ENCODE measurements around the gene NBAS. TPM values are rescaled to one million over a fixed set of nuclear protein-coding genes. Genes with fewer than 3 reads are reported as not detected.

Gene NBAS
- total and polyA plus RNA-seq, 10 of the 15 experiments (the other 5 are each of a cell fraction or from before 2014, with no cell fraction given) = 4.3 to 32.7 (median 20.8) TPM

DNA sequence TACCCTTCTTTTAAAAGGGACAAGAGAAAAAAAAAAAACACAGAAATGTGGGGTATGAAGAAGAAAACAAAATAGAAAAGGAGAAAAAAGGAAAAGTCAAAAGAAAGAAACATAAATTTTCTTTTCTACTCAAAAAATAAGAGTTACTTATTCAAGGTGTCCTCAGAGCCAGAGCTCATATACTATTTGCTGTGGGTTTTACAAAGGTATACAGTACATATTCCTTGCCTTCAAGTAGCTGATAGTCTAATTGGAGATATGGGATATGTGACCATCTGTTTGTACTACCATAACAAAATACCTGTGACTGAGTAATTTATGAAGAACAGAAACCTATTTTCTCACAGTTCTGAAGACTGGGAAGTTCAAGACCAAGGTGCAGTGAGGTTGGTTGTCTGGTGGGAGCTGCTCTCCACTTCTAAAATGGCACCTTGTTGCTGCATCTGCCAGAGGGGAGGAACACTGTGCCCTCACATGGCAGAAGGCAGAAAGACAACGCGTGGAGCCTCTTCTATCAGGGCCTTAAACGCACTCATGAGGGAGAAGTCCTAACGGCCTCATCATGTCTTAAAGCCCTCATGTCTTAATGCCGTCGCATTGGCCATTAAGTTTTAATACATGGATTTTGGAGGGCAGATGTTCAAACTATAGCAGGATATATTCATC is 33.9 kb downstream of the NBAS start:
- SMC1A ChIA-PET (ENCODE audit: uncharacterized antibody, unreplicated experiment) = interaction anchor here (0.7 kb wide), 1 partner anchor 37 kb away, joined by 3 read pairs; no protein-coding TSS in a partner anchor
- in situ Hi-C loops (cut with MboI) = no loop called here

DNA sequence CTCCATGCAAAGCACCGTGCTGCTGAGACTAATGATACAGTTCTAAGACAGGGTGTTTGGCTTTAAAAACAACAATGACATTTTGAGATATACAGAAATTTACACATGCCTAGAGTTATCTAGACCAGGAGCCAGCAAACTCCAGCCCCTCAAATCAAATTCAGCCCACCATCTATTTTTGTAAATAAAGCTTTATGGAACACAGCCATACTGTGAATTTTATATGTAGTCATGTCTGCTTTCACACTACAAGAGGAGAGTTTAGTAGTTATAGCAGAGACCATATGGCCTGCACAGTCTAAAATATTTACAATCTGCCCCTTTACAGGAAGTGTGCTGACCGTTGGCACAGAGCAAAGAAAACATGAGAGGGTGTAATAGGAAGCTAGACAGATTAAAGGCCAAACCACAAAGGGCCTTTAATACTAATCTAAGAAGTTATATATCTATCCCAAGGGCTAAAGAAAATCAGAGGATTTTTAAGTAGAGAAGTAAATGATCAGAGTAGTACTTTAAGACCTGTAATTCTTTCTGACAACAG is 39.4 kb downstream of the NBAS start:
- H3K4me3 ChIP-seq = no peak overlapping the region
- intact Hi-C loops (cut with micrococcal nuclease; ENCODE audit: unreplicated experiment) (no loop called here), in situ Hi-C loops (cut with MboI) (no loop called here)
- no peak for FAIRE-seq
- no peaks in the 10 kb centered on the region for H3K79me2 ChIP-seq (ENCODE audit: control insufficient read depth, insufficient read depth, low read length)
- ChIA-PET SMC1A (ENCODE audit: uncharacterized antibody, unreplicated experiment) (interaction anchor here (0.9 to 1.4 kb wide), 4 partner anchors 9 to 98 kb away, joined by 3 to 4 read pairs (median 4); no protein-coding TSS in a partner anchor), POLR2A (no interaction called here), RAD21 (ENCODE audit: unreplicated experiment) (no interaction called here), CTCF (interaction anchor here (1.1 kb wide), 1 partner anchor 10 kb away, joined by 3 read pairs; no protein-coding TSS in a partner anchor)
- WGBS (ENCODE audit: insufficient coverage, insufficient replicate concordance, low lambda C conversion rate, missing lambda C conversion rate) = 98% methylated on average over 2 of the region's 2 CpGs
- H4K20me1 ChIP-seq (ENCODE audit: control insufficient read depth, insufficient read depth) = no peaks in the 10 kb centered on the region
- no peak overlapping the region for H3K27ac ChIP-seq (ENCODE audit: control insufficient read depth, insufficient read depth)
- no peak overlapping the region for H3K9ac ChIP-seq (ENCODE audit: control insufficient read depth, insufficient read depth, low read length)
- no peak overlapping the region for H3K4me2 ChIP-seq (ENCODE audit: control insufficient read depth, insufficient read depth)
- no peaks in the 10 kb centered on the region for H3K27me3 ChIP-seq (replicated peaks in 1 of 2; ENCODE audit: control insufficient read depth in 2 of 2, insufficient read depth in 2 of 2, low read length in 1 of 2)
- ATAC-seq = no peak
- H3K36me3 ChIP-seq (ENCODE audit: control insufficient read depth in 2 of 2, insufficient read depth in 2 of 2, low read length in 1 of 2) = no peaks in the 10 kb centered on the region
- no peak for DNase-seq (ENCODE audit: low read depth, low spot score)
- H2AFZ ChIP-seq (ENCODE audit: control insufficient read depth, low read depth, low read length) = no peak overlapping the region
- no peaks in the 10 kb centered on the region for H3K4me1 ChIP-seq (ENCODE audit: control insufficient read depth, insufficient read depth, low read length)
- no peaks in the 10 kb centered on the region for H3K9me3 ChIP-seq (replicated peaks; ENCODE audit: control insufficient read depth, insufficient read depth, low read length)
- BruUV-seq (replicated peaks) = no TSS peak
- TF ChIP-seq, protein P1, sequence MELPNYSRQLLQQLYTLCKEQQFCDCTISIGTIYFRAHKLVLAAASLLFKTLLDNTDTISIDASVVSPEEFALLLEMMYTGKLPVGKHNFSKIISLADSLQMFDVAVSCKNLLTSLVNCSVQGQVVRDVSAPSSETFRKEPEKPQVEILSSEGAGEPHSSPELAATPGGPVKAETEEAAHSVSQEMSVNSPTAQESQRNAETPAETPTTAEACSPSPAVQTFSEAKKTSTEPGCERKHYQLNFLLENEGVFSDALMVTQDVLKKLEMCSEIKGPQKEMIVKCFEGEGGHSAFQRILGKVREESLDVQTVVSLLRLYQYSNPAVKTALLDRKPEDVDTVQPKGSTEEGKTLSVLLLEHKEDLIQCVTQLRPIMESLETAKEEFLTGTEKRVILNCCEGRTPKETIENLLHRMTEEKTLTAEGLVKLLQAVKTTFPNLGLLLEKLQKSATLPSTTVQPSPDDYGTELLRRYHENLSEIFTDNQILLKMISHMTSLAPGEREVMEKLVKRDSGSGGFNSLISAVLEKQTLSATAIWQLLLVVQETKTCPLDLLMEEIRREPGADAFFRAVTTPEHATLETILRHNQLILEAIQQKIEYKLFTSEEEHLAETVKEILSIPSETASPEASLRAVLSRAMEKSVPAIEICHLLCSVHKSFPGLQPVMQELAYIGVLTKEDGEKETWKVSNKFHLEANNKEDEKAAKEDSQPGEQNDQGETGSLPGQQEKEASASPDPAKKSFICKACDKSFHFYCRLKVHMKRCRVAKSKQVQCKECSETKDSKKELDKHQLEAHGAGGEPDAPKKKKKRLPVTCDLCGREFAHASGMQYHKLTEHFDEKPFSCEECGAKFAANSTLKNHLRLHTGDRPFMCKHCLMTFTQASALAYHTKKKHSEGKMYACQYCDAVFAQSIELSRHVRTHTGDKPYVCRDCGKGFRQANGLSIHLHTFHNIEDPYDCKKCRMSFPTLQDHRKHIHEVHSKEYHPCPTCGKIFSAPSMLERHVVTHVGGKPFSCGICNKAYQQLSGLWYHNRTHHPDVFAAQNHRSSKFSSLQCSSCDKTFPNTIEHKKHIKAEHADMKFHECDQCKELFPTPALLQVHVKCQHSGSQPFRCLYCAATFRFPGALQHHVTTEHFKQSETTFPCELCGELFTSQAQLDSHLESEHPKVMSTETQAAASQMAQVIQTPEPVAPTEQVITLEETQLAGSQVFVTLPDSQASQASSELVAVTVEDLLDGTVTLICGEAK (IDR thresholded peaks at IDR 0.05; ENCODE audit: borderline replicate concordance) = no peak
- TF ChIP-seq FOXK2 (IDR thresholded peaks at IDR 0.05) = no peak
- TF ChIP-seq EP300 (IDR thresholded peaks at IDR 0.05; ENCODE audit: borderline replicate concordance in 1 of 2, control insufficient read depth in 1 of 2, low read depth in 2 of 2, low read length in 2 of 2) = no peak
- TF ChIP-seq JUNB (IDR thresholded peaks at IDR 0.05) = no peak
- no peak for TF ChIP-seq PAX8 (IDR thresholded peaks at IDR 0.05)
- no peak for TF ChIP-seq MTA3 (IDR thresholded peaks at IDR 0.05; ENCODE audit: borderline replicate concordance, low read length)

More for the DNA sequence above, 33.9 kb downstream of the NBAS start:
- Histone ChIP-seq H3K9ac (ENCODE audit: control insufficient read depth, insufficient read depth, low read length) (no peak overlapping the region), H3K36me3 (ENCODE audit: control insufficient read depth in 2 of 2, insufficient read depth in 2 of 2, low read length in 1 of 2) (peaks cover 0 to 6% of the 10 kb centered on the region in 2 experiments; a peak in 2 of 4 replicates), H3K27ac (ENCODE audit: control insufficient read depth, insufficient read depth) (no peak overlapping the region), H3K4me3 (no peak overlapping the region), H2AFZ (ENCODE audit: control insufficient read depth, low read depth, low read length) (no peak overlapping the region), H3K9me3 (replicated peaks; ENCODE audit: control insufficient read depth, insufficient read depth, low read length) (no peaks in the 10 kb centered on the region), H3K4me2 (ENCODE audit: control insufficient read depth, insufficient read depth) (no peak overlapping the region), H3K27me3 (replicated peaks in 1 of 2; ENCODE audit: control insufficient read depth in 2 of 2, insufficient read depth in 2 of 2, low read length in 1 of 2) (no peaks in the 10 kb centered on the region), H4K20me1 (ENCODE audit: control insufficient read depth, insufficient read depth) (no peaks in the 10 kb centered on the region), H3K4me1 (ENCODE audit: control insufficient read depth, insufficient read depth, low read length) (no peaks in the 10 kb centered on the region), H3K79me2 (ENCODE audit: control insufficient read depth, insufficient read depth, low read length) (no peaks in the 10 kb centered on the region)
- no TSS peak for BruUV-seq (replicated peaks)
- CTCF ChIA-PET = interaction anchor here (0.7 kb wide), 1 partner anchor 50 kb away, joined by 3 read pairs; no protein-coding TSS in a partner anchor
- WGBS (ENCODE audit: insufficient coverage, insufficient replicate concordance, low lambda C conversion rate, missing lambda C conversion rate) = 98% methylated on average over 6 of the region's 6 CpGs
- FAIRE-seq (no peak), ATAC-seq (no peak), DNase-seq (ENCODE audit: low read depth, low spot score) (no peak)
- POLR2A ChIA-PET = no interaction called here
- RAD21 ChIA-PET (ENCODE audit: unreplicated experiment) = no interaction called here
- intact Hi-C loops (cut with micrococcal nuclease; ENCODE audit: unreplicated experiment) = no loop called here
- TF ChIP-seq JUND (IDR thresholded peaks at IDR 0.05; ENCODE audit: low read depth, low read length) (no peak), RAD51 (IDR thresholded peaks at IDR 0.05) (no peak), IKZF2 (IDR thresholded peaks at IDR 0.05) (no peak)

Measured in GM12878 (cell line).